ENCODE measurements around the gene NUDT8.
"Not testable (repeated sequence)": the region's sequence is repeated elsewhere in the genome, so short reads cannot be mapped to it uniquely, and the experiment has no call there.

Gene NUDT8

GRCh38 chr11:67611165-67611564 is 18.6 kb downstream of the NUDT8 start:
- DNase-seq = no peak

GRCh38 chr11:67610302-67610868 is 19.4 kb downstream of the NUDT8 start:
- no peak for DNase-seq

GRCh38 chr11:67609316-67609715 is 20.4 kb downstream of the NUDT8 start:
- DNase-seq = no peak

- DNase-seq = no peak
Observed at GRCh38 chr11:67608486-67608885, 21.3 kb downstream of the NUDT8 start.

- no peak for DNase-seq
Observed at GRCh38 chr11:67607507-67607906, 22.2 kb downstream of the NUDT8 start.

GRCh38 chr11:67606492-67607295 is 23.0 kb downstream of the NUDT8 start, which contains the start of gene NDUFV1:
NDUFV1 (plus strand) TSS chr11:67606936; CDS start chr11:67607005, 69 bp downstream.
- peak; percentile 97 for DNase-seq

GRCh38 chr11:67606093-67606491 is 23.6 kb downstream of the NUDT8 start:
- no peak for DNase-seq

- no peak for DNase-seq
Observed at GRCh38 chr11:67605231-67606011, 24.3 kb downstream of the NUDT8 start.

GRCh38 chr11:67604815-67605214 is 24.9 kb downstream of the NUDT8 start:
- no peak for DNase-seq

- DNase-seq = not testable (repeated sequence)
Observed at GRCh38 chr11:67604119-67604518, 25.6 kb downstream of the NUDT8 start.

GRCh38 chr11:67601098-67601497 is 28.6 kb downstream of the NUDT8 start:
- DNase-seq = no peak

GRCh38 chr11:67600324-67601029 is 29.3 kb downstream of the NUDT8 start:
- no peak for DNase-seq

- no peak for DNase-seq
Observed at GRCh38 chr11:67599149-67599548, 30.6 kb downstream of the NUDT8 start.

GRCh38 chr11:67597963-67598362 is 31.8 kb downstream of the NUDT8 start:
- not testable (repeated sequence) for DNase-seq

- not testable (repeated sequence) for DNase-seq
Observed at GRCh38 chr11:67597458-67597857, 32.3 kb downstream of the NUDT8 start.

GRCh38 chr11:67596753-67597300 is 32.9 kb downstream of the NUDT8 start:
- DNase-seq = no peak

- DNase-seq = no peak
Observed at GRCh38 chr11:67594480-67594879, 35.3 kb downstream of the NUDT8 start.

- DNase-seq = no peak
Observed at GRCh38 chr11:67593565-67593905, 36.2 kb downstream of the NUDT8 start.

- no peak for DNase-seq
Observed at GRCh38 chr11:67592880-67593564, 36.7 kb downstream of the NUDT8 start.

- not testable (repeated sequence) for DNase-seq
Observed at GRCh38 chr11:67588899-67589415, 40.8 kb downstream of the NUDT8 start.

- no peak for DNase-seq
Observed at GRCh38 chr11:67588136-67588503, 41.6 kb downstream of the NUDT8 start.
